ENCODE results near the gene ARHGAP26. TPM values are rescaled to one million over a fixed set of nuclear protein-coding genes. Genes with fewer than 3 reads are reported as not detected.
A peak's percentile ranks its signal among the peaks of the same experiment; 100 is the strongest.

Gene ARHGAP26
- total RNA-seq, 2 donors from 2014 or later, result 24.0 to 24.3 TPM

DNA sequence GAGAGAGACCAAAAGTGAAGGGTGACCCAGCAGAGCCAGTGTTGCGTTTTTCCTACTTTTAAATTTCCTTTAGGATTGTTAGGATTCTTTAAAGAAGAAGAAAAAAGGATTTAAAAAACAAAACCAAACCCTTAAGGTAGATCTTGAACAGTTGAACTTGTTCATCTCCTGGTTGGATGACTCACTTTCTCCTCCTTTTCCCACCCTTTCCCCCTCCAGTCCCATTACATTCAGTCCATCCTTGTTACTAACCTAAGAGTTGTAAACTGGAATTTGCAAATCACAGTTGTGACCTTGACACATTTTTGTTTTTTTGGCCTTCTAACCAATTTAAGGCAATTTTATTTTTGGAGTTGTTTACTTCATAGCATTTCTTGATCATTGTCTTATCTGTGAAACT lies 289.2 kb downstream of the ARHGAP26 start:
- no peak for ATAC-seq (replicated peaks in 1 of 2)
- Mint-ChIP-seq H3K27me3 (ENCODE audit: low read depth) (no peaks in the 10 kb centered on the region), H3K27ac (peak overlapping the region; percentile 41), H3K4me1 (ENCODE audit: low read depth) (peaks cover 69% of the 10 kb centered on the region), H3K9me3 (peaks cover 0 to 5% of the 10 kb centered on the region in 2 donors), H3K36me3 (ENCODE audit: insufficient read depth in 2 of 2) (peaks cover 5 to 10% of the 10 kb centered on the region in 2 donors), H3K4me3 (no peak overlapping the region)
- DNase-seq, result no peak

DNA sequence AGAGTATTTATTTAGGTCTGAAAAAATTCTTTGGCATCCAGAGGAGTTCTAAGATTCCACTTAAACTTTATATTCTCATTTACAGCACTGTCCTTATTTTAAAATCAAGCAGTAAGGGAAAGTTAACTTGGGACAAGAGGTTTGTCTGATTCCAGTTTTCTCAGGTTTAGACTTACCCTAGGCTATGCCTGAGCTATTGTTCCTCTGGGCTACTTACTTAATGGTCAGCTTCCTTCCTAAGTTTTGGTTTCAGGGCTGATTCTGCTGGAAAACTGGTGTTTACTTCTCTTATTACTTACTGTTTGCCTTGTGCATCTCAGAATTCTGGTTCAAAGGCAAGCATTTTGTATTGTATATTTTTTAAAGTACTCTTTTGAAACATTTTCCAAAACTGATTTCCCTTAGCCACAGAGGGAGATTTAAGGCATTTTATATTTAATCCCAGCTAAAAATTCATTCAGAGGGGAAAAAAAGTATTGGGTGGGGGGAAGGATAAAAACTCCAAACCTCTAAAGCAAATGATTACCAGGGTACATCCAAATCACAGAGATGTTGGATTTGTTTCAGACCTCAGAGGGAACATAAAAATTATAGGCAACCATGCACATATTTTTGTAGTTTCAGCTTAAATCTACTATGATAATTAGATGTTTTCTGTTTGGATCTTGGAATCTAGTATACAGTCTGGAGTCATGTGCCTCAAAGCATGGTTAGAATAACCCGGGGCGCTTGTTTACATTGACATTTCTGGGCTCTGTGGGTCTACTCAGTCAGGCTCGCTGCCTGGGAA lies 290.0 kb downstream of the ARHGAP26 start:
- DNase-seq, result no peak
- Mint-ChIP-seq H3K27ac (no peak overlapping the region), H3K4me1 (ENCODE audit: low read depth) (peaks cover 69% of the 10 kb centered on the region), H3K4me3 (no peak overlapping the region), H3K36me3 (ENCODE audit: insufficient read depth in 2 of 2) (peaks cover 5 to 10% of the 10 kb centered on the region in 2 donors), H3K27me3 (ENCODE audit: low read depth) (no peaks in the 10 kb centered on the region), H3K9me3 (peaks cover 2 to 7% of the 10 kb centered on the region in 2 donors)
- no peak for ATAC-seq (replicated peaks in 1 of 2)

DNA sequence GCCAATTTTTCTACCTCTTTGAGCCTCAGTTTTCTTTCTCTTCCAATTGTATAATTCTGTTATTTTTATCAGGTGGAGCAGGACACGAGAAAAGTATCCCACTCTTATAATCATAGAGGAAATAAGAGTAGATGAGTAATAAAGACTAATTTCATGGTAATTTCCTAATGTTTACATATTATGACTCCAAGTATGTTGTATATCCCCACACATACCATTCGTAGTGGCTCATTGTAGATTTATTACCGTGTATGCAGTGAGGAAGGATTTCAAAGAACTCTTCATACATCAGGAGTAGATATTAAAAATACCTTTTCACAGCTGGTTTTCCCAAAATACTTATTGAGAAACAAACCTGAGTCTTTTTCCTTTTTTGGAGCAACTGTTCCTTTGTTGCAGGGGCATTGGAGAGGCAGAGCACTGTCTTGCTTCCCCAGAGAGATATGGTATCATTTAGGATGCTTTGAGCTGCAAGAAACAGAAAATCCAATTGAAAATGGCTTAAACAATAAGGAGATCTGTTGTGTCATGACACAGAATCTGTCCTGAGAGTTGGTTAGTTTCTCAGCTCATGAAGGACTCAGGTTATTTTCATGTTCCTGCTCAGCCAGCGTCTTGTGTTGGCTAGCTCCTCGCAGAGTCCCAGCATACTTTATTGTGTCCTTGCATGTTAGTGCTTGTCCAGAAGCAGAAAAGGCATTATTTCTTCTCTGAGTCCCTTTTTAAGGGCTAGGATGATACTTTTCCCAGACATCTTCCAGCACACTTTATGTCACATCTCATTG lies 291.2 kb downstream of the ARHGAP26 start:
- no peaks in the 10 kb centered on the region for H3K27me3 Mint-ChIP-seq (ENCODE audit: low read depth)
- H3K36me3 Mint-ChIP-seq (ENCODE audit: insufficient read depth in 2 of 2), result peaks cover 5 to 10% of the 10 kb centered on the region in 2 donors
- no peak overlapping the region for H3K27ac Mint-ChIP-seq
- H3K4me1 Mint-ChIP-seq (ENCODE audit: low read depth), result peaks cover 69% of the 10 kb centered on the region
- H3K9me3 Mint-ChIP-seq, result peaks cover 2 to 7% of the 10 kb centered on the region in 2 donors
- no peak for DNase-seq
- no peak overlapping the region for H3K4me3 Mint-ChIP-seq
- ATAC-seq (replicated peaks in 1 of 2), result no peak

DNA sequence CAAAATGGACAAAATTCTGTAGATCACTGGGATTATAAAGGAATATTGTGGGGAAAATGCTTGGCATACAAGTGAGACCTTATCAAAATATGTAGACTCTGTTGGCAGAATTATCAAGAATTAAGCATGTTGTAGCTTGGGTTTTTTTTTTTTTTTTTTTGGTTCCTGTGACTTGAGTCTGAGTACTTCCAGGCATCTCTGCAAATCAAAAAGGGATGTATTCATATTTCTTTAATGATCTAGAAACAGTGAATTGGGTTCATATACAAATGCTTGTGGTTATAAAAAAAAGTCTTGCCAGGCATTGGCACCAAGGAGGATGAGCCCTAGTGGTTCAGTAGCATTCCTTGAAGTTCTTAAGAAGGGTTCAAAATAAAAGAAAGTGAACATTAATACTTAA lies 292.2 kb downstream of the ARHGAP26 start:
- Mint-ChIP-seq H3K27me3 (ENCODE audit: low read depth) (no peaks in the 10 kb centered on the region), H3K4me1 (ENCODE audit: low read depth) (peaks cover 69% of the 10 kb centered on the region), H3K27ac (peak overlapping the region; percentile 40), H3K36me3 (ENCODE audit: insufficient read depth in 2 of 2) (peaks cover 5 to 10% of the 10 kb centered on the region in 2 donors), H3K4me3 (no peak overlapping the region), H3K9me3 (peaks cover 2 to 7% of the 10 kb centered on the region in 2 donors)
- no peak for DNase-seq
- no peak for ATAC-seq (replicated peaks in 1 of 2)

DNA sequence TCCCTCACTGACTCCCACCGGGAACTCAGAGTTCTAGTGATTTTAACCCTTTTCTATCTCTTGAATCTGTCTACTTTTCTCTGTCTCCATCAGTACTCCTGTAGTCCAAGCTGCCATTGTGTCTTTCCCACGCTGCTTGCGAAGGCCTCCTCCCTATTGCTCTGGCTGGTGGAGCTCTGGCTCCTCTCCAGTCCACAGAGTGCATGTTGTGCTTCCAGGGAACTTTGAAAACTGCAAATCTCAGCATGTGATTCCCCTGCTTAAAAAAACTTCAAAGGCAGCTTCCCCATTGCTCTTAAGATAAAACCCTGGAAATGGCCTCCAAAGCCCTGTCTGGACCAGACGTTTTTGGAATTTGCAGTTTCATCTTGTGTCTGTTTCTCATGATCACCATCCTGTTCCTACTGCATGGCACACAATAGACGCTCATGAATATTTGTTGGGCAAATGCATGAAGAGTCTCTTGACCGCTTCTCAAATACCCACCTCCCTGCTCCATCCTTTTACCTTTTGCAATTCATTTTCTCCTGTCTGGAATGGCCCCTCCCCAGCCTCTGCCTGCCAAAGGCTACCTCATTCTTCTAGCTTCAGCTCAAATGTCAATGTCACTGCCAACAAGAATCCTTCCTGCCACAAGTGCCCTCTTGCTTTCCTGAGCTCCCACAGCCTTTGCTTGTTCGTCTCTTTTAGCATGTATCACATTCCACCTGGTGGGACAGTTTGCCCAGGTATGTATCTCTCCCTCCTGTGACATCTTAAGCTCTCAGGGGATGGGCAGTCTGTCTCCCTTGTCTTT lies 293.2 kb downstream of the ARHGAP26 start:
- no peaks in the 10 kb centered on the region for H3K27me3 Mint-ChIP-seq (ENCODE audit: low read depth)
- H3K9me3 Mint-ChIP-seq, result peaks cover 2 to 9% of the 10 kb centered on the region in 2 donors
- peaks cover 4 to 11% of the 10 kb centered on the region in 2 donors for H3K36me3 Mint-ChIP-seq (ENCODE audit: insufficient read depth in 2 of 2)
- ATAC-seq (replicated peaks in 1 of 2) (no peak), DNase-seq (no peak)
- no peak overlapping the region for H3K4me3 Mint-ChIP-seq
- no peak overlapping the region for H3K27ac Mint-ChIP-seq
- H3K4me1 Mint-ChIP-seq (ENCODE audit: low read depth), result peaks cover 67% of the 10 kb centered on the region

DNA sequence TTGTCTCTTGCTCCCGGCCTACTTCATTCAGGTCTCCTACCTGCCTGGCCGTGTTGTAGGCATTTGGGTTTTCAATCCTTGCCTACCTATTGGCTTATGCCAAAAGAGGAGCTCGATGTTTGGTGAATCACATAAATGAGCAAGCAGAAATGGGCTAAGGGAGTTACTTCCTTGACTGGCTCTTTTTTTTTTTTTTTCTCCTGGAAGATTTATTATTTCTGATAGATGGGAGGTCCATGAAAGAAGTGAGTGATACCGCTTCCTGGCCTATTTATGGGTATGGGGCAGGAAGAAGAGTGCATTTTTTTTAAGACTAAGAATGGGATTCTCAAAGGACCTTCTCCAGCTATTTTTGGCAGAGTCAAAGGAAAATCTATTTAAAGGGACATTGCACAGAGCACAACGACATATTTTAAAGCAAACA lies 294.1 kb downstream of the ARHGAP26 start:
- no peak for ATAC-seq (replicated peaks in 1 of 2)
- Mint-ChIP-seq H3K4me1 (ENCODE audit: low read depth) (peaks cover 62% of the 10 kb centered on the region), H3K9me3 (peaks cover 2 to 8% of the 10 kb centered on the region in 2 donors), H3K4me3 (no peak overlapping the region), H3K27me3 (ENCODE audit: low read depth) (no peaks in the 10 kb centered on the region), H3K27ac (peak overlapping the region; percentile 27), H3K36me3 (ENCODE audit: insufficient read depth in 2 of 2) (peaks cover 9 to 13% of the 10 kb centered on the region in 2 donors)
- no peak for DNase-seq

DNA sequence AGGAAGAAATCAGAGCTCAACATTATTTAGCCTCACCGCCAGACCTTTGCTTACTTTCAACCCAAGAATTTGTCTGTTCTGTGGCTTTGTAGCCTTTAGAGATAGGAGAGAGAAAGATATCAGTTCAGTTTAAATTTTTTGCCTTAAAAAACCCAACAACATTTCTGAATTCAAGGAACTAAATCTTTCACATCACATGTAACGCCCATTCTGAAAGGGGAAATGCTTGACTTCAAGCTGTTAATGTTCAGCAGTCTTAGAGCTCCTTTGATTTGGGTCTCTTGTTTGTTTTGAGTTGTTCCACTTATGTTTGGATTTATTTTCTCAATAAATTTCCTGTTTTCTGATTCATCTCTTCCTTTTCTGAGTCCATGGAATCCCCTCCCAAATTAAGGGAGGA lies 294.5 kb downstream of the ARHGAP26 start:
- H3K27ac Mint-ChIP-seq, result peak overlapping the region; percentile 47
- H3K4me3 Mint-ChIP-seq, result peak overlapping the region in 1 of 2 donors; percentile 33
- H3K36me3 Mint-ChIP-seq (ENCODE audit: insufficient read depth in 2 of 2), result peaks cover 9 to 15% of the 10 kb centered on the region in 2 donors
- no peaks in the 10 kb centered on the region for H3K27me3 Mint-ChIP-seq (ENCODE audit: low read depth)
- DNase-seq (no peak), ATAC-seq (replicated peaks in 1 of 2) (no peak)
- peaks cover 2 to 8% of the 10 kb centered on the region in 2 donors for H3K9me3 Mint-ChIP-seq
- peaks cover 57% of the 10 kb centered on the region for H3K4me1 Mint-ChIP-seq (ENCODE audit: low read depth)

DNA sequence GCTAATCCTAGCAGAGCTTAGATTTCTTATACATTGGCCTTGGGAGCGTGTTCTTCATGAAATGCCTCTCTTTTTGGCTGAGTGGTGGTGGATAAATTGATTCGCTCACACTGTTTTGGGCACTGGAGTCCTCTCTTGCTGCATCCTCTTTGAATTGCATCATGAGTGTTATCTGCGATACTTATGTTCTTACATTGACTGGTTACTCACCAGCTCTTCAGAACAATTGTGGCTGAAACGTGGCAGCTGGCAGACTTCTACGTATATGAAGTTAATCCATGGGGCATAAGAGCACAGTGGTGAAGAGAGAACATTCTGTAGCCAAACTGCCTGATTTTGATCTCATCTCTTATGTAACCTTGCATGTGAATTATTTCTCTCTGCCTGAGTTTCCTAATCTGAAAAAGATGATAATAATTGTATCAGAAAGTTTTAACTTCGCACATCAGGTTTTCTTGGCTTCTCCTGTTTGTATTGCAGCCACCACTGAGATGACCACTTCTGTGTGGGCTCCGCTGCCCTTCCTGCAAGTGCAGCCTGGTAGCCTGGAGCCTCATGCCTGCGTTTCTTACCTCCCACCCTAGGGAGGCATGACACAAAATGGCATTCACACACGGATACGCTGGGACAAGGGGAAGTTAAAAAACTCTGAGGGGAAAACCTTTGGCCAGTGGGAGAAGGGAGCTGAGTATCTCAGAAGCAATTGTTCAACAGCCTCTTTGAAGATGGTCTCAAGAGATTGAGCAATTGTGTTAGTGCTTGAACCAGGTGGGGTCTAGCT lies 295.2 kb downstream of the ARHGAP26 start:
- peak; percentile 77 to 78 for ATAC-seq (replicated peaks in 1 of 2)
- DNase-seq, result peak; percentile 34 to 66
- Mint-ChIP-seq H3K9me3 (peaks cover 2 to 8% of the 10 kb centered on the region in 2 donors), H3K27me3 (ENCODE audit: low read depth) (no peaks in the 10 kb centered on the region), H3K4me1 (ENCODE audit: low read depth) (peaks cover 57% of the 10 kb centered on the region), H3K4me3 (peak overlapping the region; percentile 37 to 72), H3K36me3 (ENCODE audit: insufficient read depth in 2 of 2) (peaks cover 13 to 16% of the 10 kb centered on the region in 2 donors), H3K27ac (peak overlapping the region; percentile 47)

DNA sequence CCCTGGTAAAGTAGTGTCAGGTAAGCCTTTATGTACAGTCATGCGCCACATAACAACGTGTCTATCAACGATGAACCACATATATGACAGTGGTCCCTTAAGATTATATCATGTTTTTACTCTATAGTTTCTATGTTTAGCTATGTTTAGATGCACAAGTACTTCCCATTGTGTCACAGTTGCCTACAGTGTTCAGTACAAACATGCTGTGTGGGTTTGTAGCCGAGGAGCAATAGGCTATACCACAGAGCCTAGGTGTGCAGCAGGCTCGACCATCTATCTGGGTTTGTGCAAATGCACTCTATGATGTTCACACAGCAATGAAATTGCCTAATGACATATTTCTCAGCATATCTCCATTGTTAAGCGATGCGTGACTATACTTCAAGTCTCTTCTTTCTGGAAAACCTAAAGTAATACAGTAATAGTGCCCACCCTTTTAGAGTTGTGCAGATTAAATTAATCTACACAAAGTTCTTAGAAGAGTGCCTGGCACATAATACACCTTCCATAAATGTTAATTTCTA lies 295.9 kb downstream of the ARHGAP26 start:
- ATAC-seq (replicated peaks in 1 of 2), result peak; percentile 50 to 68

DNA sequence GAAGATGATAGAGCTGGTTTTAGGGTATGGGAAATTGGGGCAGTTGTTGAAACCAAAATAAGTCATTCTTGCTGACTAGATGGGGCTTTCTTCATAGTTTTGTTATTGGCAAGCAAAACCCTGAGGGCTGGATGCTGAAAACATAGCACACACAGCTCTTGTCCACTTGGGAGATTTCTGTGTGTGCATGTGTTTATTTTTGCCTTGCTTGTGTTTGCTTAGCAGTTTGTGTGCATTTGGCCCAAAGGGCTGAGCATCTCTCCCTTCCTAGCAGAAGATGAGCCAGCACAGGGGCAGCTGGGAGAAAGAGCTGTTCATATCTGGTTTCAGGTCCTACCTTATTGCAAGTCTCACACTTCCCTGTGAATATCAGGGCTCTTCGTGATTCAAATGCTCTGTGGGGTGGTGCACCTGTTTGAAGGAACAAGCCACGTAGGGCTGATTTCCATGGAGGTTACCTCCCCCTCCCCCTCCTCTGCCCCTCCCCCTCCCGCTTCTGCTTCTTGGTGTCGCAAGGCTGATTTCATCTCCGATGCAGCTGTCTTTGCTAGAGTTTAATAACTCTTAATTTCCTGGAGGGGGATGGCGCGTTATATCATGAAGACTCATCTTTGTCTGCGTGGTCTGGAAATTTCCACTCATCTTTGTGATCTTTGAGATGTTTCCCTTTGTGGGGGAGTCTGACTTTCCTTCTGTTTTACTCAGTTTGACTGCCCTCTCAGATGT lies 296.5 kb downstream of the ARHGAP26 start:
- peaks cover 6 to 8% of the 10 kb centered on the region in 2 donors for H3K9me3 Mint-ChIP-seq
- no peaks in the 10 kb centered on the region for H3K27me3 Mint-ChIP-seq (ENCODE audit: low read depth)
- peaks cover 57% of the 10 kb centered on the region for H3K4me1 Mint-ChIP-seq (ENCODE audit: low read depth)
- peaks cover 15 to 23% of the 10 kb centered on the region in 2 donors for H3K36me3 Mint-ChIP-seq (ENCODE audit: insufficient read depth in 2 of 2)
- ATAC-seq (replicated peaks in 1 of 2) (peak; percentile 61 to 72), DNase-seq (peak; percentile 24 to 35)
- H3K27ac Mint-ChIP-seq, result peak overlapping the region; percentile 86
- H3K4me3 Mint-ChIP-seq, result peak overlapping the region; percentile 59 to 72

More for the DNA sequence above, 295.9 kb downstream of the ARHGAP26 start:
- Mint-ChIP-seq H3K27ac (peak overlapping the region; percentile 48), H3K4me3 (peak overlapping the region; percentile 59 to 72), H3K4me1 (ENCODE audit: low read depth) (peaks cover 57% of the 10 kb centered on the region), H3K36me3 (ENCODE audit: insufficient read depth in 2 of 2) (peaks cover 13 to 20% of the 10 kb centered on the region in 2 donors), H3K9me3 (peaks cover 4 to 8% of the 10 kb centered on the region in 2 donors), H3K27me3 (ENCODE audit: low read depth) (no peaks in the 10 kb centered on the region)
- peak in 1 of 2 donors; percentile 11 for DNase-seq

DNA sequence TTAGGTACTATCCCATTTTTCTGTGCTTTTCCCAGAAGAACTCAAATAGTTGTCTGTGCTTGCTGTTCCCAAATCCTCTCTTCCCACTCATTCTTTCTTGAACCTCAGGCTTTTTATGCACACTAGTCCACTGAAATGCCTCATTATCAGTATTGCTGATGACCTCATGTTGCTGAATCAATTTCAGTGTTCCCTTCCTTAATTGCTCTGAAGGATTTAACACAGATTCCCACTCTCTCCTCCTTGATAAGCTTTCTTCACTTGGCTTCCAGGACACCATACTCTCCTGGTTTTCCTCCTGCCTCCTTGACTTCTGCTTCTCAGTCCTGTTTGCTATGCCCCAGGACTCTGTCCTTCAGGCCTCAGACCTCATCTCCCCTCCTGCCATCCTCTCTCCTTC lies 298.5 kb downstream of the ARHGAP26 start:
- Mint-ChIP-seq H3K27me3 (ENCODE audit: low read depth) (no peaks in the 10 kb centered on the region), H3K4me3 (no peak overlapping the region), H3K9me3 (peaks cover 10% of the 10 kb centered on the region in 2 donors), H3K4me1 (ENCODE audit: low read depth) (peaks cover 45% of the 10 kb centered on the region), H3K36me3 (ENCODE audit: insufficient read depth in 2 of 2) (peaks cover 15 to 24% of the 10 kb centered on the region in 2 donors), H3K27ac (no peak overlapping the region)
- no peak for DNase-seq
- no peak for ATAC-seq (replicated peaks in 1 of 2)

All from activated T-cell treated with anti-CD3 and anti-CD28 coated beads, Interleukin-2, amount 50 U/mL, for 72 hours (primary cell).